Karpas-422 (cell line): ENCODE results near the gene EPPIN. TPM values are rescaled to one million over a fixed set of nuclear protein-coding genes. Genes with fewer than 3 reads are reported as not detected.

Experiments
- small RNA-seq: library from RNA; depleted of rRNA; stranded (forward); fragments of <200 nt; gene quantifications from one replicate; pipeline ENCODE3, GENCODE V24; 2014
- total RNA-seq: library from RNA; depleted of rRNA; stranded (reverse); fragments of >200 nt; shearing (Covaris generic); gene quantifications from 2 replicates; pipeline ENCODE4 v1.2.3, GENCODE V29; 2014; ENCODE audit warnings: low replicate concordance; rRNA removed

EPPIN gene
- total RNA-seq, 1 experiment from 2014 or later: not detected

Small RNAs within 50 kb of the gene (small RNA-seq; reads per million reads assigned to genes)
- gene AL031663.1 (not detected), gene HSPD1P21 (not detected), gene RNA5SP485 (not detected)

Other genes starting within 250 kb of the EPPIN start
- gene RBPJL, start 240.6 kb downstream of the EPPIN start, total RNA-seq: not detected in 2 replicates
- not detected in 2 replicates for gene MATN4, start 239.1 kb downstream of the EPPIN start, total RNA-seq
- not detected in 2 replicates for gene SDC4, start 199.0 kb downstream of the EPPIN start, total RNA-seq
- gene SYS1, start 184.2 kb downstream of the EPPIN start, total RNA-seq: 18.6 and 34.5 TPM in 2 replicates
- gene TP53TG5, start 169.1 kb downstream of the EPPIN start, total RNA-seq: not detected in 2 replicates
- 0.22 TPM in 1 of 2 replicates, not detected in the other for gene DBNDD2, start 139.1 kb downstream of the EPPIN start, total RNA-seq
- gene PIGT, start 131.3 kb downstream of the EPPIN start, total RNA-seq: 53.4 and 80.1 TPM in 2 replicates
- not detected in 2 replicates for gene WFDC2, start 77.6 kb downstream of the EPPIN start, total RNA-seq
- gene SPINT3, start 31.8 kb downstream of the EPPIN start, total RNA-seq: not detected in 2 replicates
- not detected in 2 replicates for gene WFDC6, start 7.9 kb downstream of the EPPIN start, total RNA-seq
- gene WFDC8, start 31.9 kb upstream of the EPPIN start, total RNA-seq: not detected in 2 replicates
- gene WFDC10A, start 82.3 kb upstream of the EPPIN start, total RNA-seq: not detected in 2 replicates
- gene WFDC9, start 83.9 kb upstream of the EPPIN start, total RNA-seq: not detected in 2 replicates
- gene WFDC11, start 122.8 kb upstream of the EPPIN start, total RNA-seq: not detected in 2 replicates
- not detected in 2 replicates for gene WFDC13, start 154.6 kb upstream of the EPPIN start, total RNA-seq
- not detected in 2 replicates for gene WFDC10B, start 157.6 kb upstream of the EPPIN start, total RNA-seq
- not detected in 2 replicates for gene SPINT4, start 174.9 kb upstream of the EPPIN start, total RNA-seq
- not detected in 2 replicates for gene WFDC3, start 244.5 kb upstream of the EPPIN start, total RNA-seq
- 14.2 and 36.0 TPM in 2 replicates for gene DNTTIP1, start 244.6 kb upstream of the EPPIN start, total RNA-seq